ENCODE measurements around the gene CHST14.
"Not testable (repeated sequence)": the region's sequence is repeated elsewhere in the genome, so short reads cannot be mapped to it uniquely, and the experiment has no call there.

DNA sequence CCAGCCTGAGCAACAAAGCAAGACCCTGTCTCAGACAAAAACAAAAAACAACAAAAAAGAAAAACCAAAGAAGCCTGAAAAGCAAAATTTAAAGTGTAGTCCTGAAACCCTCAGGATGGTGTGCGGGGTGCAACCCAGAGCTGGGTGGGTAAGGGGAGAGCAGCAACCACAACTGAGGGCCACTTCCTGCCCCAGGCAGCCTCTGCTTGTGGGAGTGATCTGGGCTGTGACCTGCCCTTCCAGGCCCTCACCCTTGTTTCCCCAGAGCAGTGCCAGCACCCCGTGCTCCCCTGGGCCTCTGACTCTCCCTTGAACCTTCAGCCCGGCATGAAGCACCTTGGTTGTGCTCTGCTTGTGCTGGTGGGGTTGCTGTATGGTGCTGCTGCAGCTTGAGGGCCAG lies 16.8 kb upstream of the CHST14 start:
- TF ChIP-seq JUND (IDR thresholded peaks at IDR 0.05; ENCODE audit: low read length); SIN3A (conservative IDR thresholded peaks at IDR 0.05 in 1 of 2, IDR thresholded peaks at IDR 0.05 in 1 of 2; ENCODE audit: low read depth in 1 of 2, low read length in 2 of 2); JUN (IDR thresholded peaks at IDR 0.05; ENCODE audit: low read depth, low read length): not testable (repeated sequence)
